NCI-H2196 (cell line): Measurements from ENCODE around the gene PLA2G2F.

Source experiments
- DNase-seq: peaks from one replicate; lab custom pipeline; 2025; ENCODE audit not compliant: unreplicated experiment; lab: John Stamatoyannopoulos, UW

PLA2G2F gene

GRCh38 chr1:20187813-20188454, 48.8 kb downstream of the PLA2G2F start:
- no peak for DNase-seq

- DNase-seq: no peak
Observed at GRCh38 chr1:20188455-20188817, 49.3 kb downstream of the PLA2G2F start.

GRCh38 chr1:20189664-20190063, 50.5 kb downstream of the PLA2G2F start:
- no peak for DNase-seq

DNA sequence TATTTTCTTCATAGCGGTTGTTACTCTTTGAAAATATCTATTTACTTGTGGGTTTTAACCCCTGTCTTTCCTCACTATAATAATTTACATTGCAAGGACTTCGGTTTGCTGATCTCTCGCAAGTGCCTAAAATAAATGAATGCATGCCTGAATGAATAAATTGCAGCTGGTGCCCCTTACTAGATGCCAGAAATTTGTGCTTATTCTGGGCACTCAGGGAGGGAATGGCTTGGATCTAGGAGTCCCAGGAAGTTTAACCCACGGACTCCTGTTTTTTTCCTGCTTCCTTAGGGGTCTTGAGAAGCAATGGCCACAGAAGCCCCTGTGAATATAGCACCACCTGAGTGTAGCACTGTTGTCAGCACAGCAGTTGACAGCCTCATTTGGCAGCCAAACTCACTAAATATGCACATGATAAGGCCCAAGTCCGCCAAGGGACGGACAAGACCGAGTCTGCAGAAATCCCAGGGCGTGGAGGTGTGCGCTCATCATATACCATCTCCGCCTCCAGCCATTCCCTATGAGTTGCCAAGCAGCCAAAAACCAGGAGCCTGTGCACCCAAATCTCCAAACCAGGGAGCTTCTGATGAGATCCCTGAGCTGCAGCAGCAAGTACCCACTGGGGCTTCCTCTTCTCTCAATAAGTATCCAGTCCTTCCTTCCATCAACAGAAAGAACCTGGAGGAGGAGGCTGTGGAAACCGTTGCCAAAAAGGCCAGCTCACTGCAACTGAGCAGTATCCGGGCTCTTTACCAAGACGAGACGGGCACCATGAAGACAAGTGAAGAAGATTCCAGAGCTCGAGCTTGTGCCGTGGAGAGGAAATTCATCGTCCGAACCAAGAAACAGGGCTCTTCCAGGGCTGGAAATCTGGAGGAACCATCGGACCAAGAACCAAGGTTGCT, 51.4 kb downstream of the PLA2G2F start:
- DNase-seq: no peak

DNA sequence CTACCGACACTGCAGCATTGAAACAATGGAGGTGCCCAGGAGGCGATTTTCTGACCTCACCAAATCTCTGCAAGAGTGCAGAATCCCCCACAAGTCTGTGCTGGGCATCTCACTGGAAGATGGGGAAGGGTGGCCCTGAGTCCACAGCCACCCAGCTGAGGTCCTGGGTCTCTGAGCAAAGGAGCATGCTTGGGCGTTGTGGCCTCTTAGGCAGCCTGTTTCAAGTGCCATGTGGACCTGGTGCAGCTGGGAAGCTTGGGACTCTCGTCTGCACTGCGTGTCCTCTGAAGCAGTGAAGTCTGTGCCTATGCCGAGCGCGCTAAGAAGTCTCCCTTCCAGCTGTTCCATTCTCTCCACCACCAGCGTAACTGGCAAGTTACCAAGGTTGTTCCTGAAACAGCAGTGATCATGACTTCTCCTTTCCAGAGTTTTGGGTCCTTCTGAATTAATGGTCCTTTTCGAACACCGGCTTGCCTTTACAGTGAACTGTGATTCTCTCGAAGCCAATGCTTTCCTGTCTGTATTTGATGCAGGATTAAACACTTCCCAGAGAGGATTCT, 52.2 kb downstream of the PLA2G2F start:
- no peak for DNase-seq

DNA sequence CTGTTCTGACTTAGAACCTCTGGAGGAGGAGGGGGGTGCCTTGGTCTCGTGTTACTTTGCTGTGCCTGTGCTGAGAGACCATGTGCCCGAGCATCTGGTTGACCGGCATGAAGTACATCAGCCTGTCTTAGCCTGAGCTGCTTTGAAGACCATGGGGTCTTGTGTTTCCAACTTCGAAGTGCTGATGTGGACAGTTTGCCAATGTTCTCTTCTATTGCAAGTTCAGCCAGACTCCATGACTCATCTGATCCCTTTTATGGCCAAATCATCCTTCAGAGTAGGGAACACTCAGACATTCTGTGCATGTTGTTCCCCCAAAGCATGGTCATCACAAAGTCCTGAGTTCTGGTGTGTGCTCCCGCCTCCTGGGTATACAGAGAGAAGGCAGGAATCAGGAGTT, 53.2 kb downstream of the PLA2G2F start:
- no peak for DNase-seq

DNA sequence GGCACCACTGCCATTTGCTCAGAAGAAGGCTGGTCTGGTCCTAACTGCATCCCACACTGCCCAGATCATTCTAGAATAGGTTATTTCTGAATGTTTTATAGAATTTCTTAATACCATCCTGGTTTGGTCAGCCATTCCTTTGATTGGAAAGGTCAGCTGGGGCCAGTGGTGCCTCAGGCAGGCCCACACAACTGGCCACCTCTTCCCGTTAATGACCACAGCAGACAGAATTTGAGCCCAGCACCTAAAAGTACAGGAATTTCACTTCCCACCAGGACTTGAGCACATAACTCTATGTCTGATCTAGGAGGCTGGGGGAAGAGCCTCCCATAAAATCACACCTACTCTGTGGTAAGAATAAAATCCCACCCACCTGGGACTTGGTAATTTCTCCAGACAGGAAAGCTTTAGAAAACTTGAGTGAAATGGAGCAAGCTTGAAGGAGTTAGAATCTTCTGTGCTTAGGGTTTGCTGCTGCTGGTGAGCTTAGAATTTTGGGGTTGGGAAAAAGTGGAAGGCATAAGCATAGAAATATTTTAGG, 53.8 kb downstream of the PLA2G2F start:
- DNase-seq: no peak

GRCh38 chr1:20194224-20194623, 55.1 kb downstream of the PLA2G2F start:
- no peak for DNase-seq

DNA sequence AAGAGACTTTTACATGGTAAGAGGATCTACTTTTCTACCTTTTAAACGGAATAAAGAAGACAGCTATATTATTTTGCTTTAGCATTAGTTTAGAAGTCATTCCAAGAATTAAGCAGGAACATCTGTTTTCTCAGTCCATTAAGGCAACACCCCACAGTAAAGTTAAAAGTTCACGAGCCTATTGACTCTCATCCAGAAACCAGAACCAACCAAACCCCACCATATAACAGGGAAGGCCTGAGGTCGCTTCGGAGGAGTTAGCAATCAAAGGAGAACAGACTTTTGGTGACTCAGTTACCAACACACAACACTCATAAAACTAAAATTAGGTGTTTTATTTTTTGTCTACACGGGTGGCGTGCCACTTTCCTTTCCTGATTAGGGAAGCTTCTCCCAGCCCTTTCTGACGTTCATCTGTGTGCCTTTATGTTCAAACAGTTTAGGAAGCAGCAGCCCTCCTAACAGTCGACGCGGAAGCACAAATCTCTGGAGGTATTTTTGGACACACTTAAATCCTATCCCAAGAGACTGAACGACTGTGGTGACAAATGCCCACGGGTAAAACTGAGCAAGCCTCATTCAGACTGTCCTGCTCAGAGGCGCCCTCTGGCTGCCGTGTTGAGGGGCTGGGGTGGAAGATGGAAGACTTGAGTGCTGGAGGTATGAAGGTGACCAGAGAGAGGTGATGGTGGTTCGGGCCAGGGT, 55.8 kb downstream of the PLA2G2F start:
- peak; percentile 40 for DNase-seq

DNA sequence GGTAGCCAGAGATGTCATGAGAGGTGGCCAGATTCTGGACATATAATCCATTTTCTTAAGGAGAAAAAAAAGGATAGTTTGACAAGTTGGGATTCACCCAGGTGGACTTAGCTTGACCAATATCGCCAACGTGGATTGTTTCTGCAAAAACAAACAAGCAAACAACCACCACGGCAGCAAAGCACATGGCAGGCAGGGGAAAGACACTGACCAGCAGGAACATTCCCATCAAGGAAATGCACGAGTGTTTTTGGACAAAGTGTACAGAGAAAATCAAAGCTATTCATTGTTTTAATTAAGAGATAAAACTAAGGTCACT, 56.3 kb downstream of the PLA2G2F start:
- DNase-seq: no peak

GRCh38 chr1:20197329-20197791, 58.2 kb downstream of the PLA2G2F start:
- DNase-seq: no peak

DNA sequence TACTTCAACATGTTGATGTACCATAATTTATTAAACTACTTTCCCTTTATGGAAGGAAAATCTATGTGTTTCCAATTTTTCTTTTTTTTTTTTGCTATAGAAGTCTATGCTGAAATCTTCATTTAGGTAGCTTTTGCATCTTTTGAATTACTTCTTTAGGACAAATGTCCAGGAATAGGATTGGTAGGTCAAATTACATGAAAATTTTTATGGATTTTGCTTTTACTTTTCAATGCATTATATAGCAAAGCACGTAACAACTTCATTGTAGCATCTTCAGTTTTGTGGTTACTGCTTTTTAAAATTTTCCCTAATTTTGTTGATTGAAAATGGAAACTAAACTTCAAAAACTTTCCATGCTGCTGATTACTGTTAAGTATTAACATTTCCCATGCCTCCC, 59.2 kb downstream of the PLA2G2F start:
- no peak for DNase-seq

- no peak for DNase-seq
Observed at GRCh38 chr1:20198918-20199317, 59.8 kb downstream of the PLA2G2F start.

GRCh38 chr1:20199403-20199802, 60.3 kb downstream of the PLA2G2F start:
- no peak for DNase-seq

DNA sequence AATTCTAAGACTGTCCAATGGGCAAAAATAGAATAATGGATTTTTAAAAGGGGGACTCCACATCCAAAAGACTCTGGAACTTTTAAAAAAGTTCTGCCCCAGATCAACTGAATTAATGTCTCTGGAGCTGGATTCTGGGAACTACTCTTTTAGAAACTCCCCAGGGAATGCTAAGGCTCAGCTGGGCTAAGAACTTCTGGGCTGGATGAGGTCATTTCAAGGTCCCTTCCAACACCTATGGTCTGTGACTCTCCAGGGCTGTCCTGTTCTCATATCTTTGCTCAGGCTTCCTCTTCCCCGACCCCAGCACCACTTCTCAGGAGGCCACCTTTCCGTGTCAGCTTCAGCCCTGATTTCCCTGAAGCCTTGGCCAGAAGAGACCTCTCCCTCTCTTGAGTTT, 60.7 kb downstream of the PLA2G2F start:
- no peak for DNase-seq
